ENCODE measurements around the gene SRPK3. TPM values are rescaled to one million over a fixed set of nuclear protein-coding genes. Genes with fewer than 3 reads are reported as not detected.

Gene SRPK3
- total RNA-seq (ENCODE audit: low replicate concordance): 0.54 TPM in 1 of 2 replicates, not detected in the other

- DNase-seq (ENCODE audit: low read depth): no peak
- no peak for TF ChIP-seq CTCF (IDR thresholded peaks at IDR 0.05; ENCODE audit: insufficient read depth, low read length)
Observed at GRCh38 chrX:153780678-153781427, at the start of gene SRPK3. TSS of gene SRPK3 (plus strand) at chrX:153781041. CDS start at chrX:153781087, 46 bp downstream.

GRCh38 chrX:153731117-153731844 is 49.6 kb upstream of the SRPK3 start:
- no peak for TF ChIP-seq CTCF (IDR thresholded peaks at IDR 0.05; ENCODE audit: insufficient read depth, low read length)
- DNase-seq (ENCODE audit: low read depth): peak; percentile 38
- no peak overlapping the region for H3K4me3 ChIP-seq (ENCODE audit: low read depth, low read length)

More at GRCh38 chrX:153780678-153781427, at the start of gene SRPK3:
- no peak within 1 kb of the TSS for H3K4me3 ChIP-seq (ENCODE audit: low read depth, low read length)

DNA sequence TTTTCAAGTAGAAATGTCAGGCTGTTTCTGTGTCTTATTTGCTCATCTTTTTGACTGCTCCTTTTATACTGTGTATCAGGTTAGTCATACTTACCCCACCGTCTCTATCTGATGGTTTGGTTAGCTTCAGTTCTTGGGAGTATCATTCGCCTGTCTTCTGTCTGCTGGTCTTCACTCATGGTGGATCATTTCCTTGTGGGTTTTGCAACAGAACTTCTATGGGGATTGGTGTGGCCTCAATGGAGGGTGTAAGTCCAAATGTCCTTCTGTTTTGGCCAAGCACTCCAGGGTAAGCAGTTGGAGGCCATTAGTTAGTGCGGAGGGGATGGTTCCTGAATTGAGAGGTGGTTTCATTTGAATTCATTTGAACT is 49.0 kb upstream of the SRPK3 start:
- no peak for DNase-seq (ENCODE audit: low read depth)

GRCh38 chrX:153732401-153732800 is 48.4 kb upstream of the SRPK3 start:
- no peak overlapping the region for H3K4me3 ChIP-seq (ENCODE audit: low read depth, low read length)
- no peak for TF ChIP-seq CTCF (IDR thresholded peaks at IDR 0.05; ENCODE audit: insufficient read depth, low read length)
- DNase-seq (ENCODE audit: low read depth): no peak

More for the DNA sequence above, 49.0 kb upstream of the SRPK3 start:
- TF ChIP-seq CTCF (IDR thresholded peaks at IDR 0.05; ENCODE audit: insufficient read depth, low read length): no peak
- H3K4me3 ChIP-seq (ENCODE audit: low read depth, low read length): no peak overlapping the region

GRCh38 chrX:153733651-153734240 is 47.1 kb upstream of the SRPK3 start:
- no peak overlapping the region for H3K4me3 ChIP-seq (ENCODE audit: low read depth, low read length)
- no peak for DNase-seq (ENCODE audit: low read depth)
- TF ChIP-seq CTCF (IDR thresholded peaks at IDR 0.05; ENCODE audit: insufficient read depth, low read length): no peak

GRCh38 chrX:153734871-153735270 is 46.0 kb upstream of the SRPK3 start:
- no peak for TF ChIP-seq CTCF (IDR thresholded peaks at IDR 0.05; ENCODE audit: insufficient read depth, low read length)
- no peak overlapping the region for H3K4me3 ChIP-seq (ENCODE audit: low read depth, low read length)
- no peak for DNase-seq (ENCODE audit: low read depth)
